NCI-H774 (cell line): Measurements from ENCODE around the gene RABL2B.

Experiments used
- DNase-seq: peaks from one replicate; lab custom pipeline; 2025; lab: John Stamatoyannopoulos, UW

Gene RABL2B

DNA sequence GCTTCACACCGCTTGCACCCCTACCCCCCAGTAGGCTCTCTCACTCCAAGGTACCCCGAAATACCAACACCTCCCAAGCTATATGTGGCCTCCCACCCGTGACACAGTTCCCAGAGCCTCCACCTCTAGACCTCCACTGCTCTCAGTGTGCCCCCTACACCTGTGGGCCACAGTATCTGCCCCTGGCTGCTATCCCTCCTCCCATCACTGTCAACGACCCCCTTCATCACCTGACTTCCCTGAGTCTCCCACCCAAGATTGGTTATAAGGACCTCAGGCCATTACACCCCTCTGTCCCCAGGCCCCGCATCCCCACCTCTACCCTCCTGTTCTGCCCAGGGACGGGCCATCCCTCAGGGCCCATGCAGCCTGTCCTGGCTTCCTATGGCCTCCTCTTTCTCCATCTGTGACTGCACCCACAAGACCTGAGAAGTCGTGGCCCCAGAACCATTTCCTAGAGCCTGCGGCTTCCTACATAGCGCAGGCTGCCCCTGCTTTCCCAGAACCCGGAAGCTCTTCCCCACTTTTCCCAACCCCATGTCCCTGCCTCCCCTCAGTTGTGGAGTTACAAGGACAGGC is 44.7 kb downstream of the RABL2B start:
- no peak for DNase-seq

DNA sequence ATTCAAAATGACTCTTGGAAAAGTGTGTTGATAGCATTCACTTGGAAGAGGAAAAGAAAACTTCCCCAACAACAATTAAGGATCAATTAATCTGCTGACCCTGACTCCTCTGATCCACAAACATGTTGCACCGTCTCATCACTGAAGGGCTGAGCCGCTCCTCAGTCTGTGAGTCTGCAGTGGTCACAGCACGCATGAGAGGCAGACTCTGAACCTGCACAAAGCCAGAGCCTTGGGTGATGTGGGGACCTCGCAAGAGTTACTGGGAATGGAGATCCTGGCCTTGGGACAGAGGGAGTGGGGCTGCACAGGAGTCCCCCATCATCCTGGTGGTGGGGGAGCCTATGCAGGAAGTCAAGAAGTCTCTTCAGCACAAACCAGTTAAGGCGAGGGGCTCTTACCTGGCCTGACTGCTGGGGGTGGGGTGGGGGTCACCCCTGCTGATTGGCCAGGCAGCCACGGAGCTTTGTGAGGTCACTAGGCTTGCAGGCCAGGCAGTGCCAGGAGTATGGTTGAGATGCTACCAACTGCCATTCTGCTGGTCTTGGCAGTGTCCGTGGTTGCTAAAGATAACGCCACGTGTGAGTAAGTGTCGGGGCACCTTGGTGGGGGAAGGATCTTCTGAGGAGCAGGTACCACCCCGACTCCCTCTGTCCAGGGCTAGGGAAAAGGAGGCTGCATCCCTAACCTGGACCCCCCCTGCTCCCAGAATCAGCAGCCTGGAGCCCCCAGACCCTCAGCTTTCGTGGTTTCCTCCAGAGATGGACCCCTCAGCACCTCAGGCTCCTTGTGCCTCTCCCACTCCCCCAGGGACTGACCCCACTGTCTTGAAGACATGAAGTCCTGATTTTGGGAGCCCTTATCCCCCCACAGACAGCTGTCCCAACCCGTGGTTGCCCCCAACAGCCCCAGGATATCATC is 45.4 kb downstream of the RABL2B start, which contains the start of gene ACR:
ACR (plus strand) TSS at position 477 of the 921 bp plus-strand sequence; CDS start at position 509, 32 bp downstream.
- DNase-seq: no peak

GRCh38 chr22:50735739-50736030 is 47.8 kb downstream of the RABL2B start:
- no peak for DNase-seq

DNA sequence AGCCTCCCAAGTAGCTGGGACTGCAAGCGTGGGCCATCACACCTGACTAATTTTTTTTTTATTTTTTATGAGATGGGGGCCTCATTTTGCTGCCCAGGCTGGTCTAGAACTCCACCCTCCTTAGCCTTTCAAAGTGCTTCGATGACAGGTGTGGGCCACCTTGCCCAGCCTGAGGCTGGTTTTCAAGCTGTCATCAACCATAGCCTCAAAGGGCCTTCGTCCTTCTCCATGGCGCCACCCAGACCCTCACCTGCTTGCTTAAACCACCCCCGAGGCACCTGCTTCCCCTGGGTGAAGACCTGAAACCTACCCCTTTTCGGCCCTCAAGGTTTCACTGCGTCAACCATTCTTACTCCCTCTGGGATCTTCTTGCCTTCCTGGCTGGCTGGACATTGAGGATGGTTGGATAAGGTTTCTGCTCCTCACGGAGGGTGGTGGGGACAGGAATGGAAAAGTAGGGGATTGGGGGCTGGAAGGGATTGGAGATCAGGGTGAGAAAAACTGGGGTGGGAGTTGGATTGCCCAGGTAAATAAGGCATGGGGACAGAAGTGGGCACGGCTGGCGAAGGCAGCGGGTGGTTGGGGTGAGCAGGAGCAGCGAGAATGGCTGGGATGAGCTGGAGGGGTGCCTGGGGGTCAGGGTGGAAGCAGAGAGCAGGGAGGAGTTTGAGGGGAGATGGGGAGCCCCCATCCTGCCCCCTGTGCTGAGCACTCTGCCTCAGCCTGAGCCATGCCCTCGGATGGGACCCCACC is 48.3 kb downstream of the RABL2B start:
- no peak for DNase-seq

DNA sequence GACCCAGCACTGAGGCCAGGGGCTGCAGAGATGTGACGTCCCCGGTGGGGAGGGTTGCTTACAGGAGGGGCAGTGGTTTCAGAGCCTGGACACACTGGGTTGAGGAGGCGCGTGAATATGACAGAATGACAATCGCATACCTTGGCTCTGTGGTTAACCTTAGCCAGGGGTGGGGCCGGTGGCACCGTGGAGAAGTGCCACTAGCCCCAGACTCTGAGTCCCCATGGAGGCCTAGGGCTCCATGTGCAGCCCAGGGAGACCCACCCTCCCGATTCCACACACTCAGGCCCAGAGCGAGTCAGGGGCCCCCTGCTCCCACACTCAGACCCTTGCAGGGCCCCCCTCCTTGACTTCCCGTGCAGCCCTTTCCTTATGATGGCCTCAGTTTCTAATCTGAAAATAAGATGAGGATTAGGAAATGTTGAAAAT is 49.1 kb downstream of the RABL2B start:
- DNase-seq: no peak

DNA sequence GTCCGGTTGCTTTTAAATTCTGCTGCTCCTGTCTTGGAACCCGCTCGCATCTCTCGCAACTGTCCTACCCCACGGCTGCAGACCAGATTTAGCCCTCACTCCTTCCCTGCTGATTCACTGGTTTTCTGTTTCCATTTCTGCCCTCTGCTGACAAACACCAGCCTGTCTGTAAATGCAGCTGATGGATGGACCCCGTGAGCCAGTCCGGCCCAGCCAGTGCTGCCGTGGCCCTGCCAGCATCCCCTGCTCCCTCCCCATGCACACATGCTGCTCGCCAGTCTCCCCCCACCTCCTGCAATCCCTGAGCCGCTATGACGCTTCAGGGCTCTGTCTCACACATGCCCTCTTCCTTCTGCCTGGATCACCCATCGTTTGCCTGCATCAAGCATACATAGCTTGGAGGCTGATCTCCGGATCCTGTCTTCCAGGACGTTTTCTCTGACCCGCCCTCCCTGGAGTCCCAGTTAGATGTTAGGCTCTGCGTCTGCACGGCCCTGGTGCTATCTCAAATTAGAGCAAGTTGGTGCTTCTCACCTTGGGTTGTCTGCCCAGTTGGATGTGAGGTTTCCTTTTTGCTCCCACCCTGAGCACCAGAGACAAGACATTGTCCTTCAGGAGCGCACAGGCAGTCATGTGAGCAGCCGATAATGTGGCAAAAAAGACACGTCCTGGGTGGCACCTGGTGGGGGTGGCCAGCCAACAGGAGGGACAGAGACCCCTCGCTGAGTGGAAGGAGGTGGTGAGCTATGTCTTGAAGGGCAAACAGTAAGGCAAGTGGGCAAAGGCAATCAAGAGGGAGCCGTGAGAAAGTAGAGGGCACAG is 49.7 kb downstream of the RABL2B start:
- no peak for DNase-seq

- DNase-seq: no peak
These were observed 50.8 kb downstream of the RABL2B start for GRCh38 chr22:50732681-50733080.

DNA sequence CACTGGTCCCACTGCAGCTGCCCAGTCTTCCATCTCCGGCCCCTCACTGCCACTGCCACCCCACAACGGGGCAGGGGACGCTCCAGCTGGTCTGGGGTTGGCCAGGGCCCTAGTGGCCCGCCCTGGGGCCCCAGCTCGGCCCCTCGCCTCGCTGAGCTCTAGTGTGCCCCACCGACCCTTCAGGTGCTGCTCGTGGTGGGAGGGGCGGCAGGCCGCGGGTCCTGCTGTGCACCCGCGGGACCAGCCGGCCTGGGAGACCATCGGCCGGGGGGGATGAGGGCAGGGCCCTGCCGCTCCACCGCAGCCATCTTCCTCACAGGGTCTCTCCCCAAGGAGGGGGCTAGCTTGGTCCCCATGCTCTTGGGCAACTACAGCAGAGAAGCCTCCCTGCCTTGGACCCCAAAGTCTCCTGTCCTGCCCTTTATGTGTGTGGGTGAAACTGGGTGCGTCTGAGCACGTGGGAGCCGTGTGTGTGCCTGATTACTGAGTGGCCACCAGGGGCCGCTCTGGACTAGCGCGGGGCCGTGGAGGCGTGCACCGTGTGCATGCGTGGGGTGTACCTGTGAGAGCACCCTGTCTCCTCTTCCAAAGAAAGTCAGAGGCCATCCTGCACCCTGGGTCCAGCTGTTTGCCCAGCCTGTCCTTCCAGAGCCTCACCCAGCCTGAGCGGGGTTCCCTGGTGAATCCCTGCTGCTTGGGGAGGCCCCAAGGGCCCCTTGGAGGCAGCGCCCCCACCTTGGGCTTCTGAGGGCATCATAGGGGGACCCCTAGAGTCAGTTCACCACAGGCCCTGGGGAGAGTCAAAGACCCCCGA is 51.4 kb downstream of the RABL2B start:
- DNase-seq: no peak

- no peak for DNase-seq
These were observed 52.3 kb downstream of the RABL2B start for GRCh38 chr22:50730941-50731661.

GRCh38 chr22:50730013-50730891 is 53.2 kb downstream of the RABL2B start:
- no peak for DNase-seq

- no peak for DNase-seq
These were observed 53.9 kb downstream of the RABL2B start for GRCh38 chr22:50729391-50730012.

GRCh38 chr22:50728523-50728931 is 54.9 kb downstream of the RABL2B start:
- no peak for DNase-seq

GRCh38 chr22:50727678-50728522 is 55.5 kb downstream of the RABL2B start:
- no peak for DNase-seq

- no peak for DNase-seq
These were observed 56.6 kb downstream of the RABL2B start for GRCh38 chr22:50726643-50727340.

DNA sequence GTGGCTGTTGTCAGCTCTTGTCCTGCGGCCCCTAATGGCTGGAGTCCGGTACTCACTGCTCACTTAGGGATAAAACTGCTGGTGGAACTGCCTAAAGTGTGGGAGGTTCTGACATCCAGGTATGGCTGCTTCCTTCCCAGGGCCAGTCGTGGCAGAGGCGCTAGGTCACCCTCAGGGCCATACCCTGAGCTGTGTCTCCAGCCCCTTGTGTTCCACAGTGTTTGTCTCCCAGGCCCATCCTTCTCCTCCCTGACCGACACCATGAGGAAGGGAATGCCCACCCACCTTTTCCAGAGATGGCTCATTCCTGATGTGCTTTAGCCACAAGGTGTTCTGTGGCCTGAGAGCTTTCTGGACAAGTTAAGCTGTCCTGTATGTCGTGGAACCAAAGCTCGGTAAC is 57.8 kb downstream of the RABL2B start:
- DNase-seq: no peak

- no peak for DNase-seq
These were observed 58.8 kb downstream of the RABL2B start for GRCh38 chr22:50724616-50725015.

DNA sequence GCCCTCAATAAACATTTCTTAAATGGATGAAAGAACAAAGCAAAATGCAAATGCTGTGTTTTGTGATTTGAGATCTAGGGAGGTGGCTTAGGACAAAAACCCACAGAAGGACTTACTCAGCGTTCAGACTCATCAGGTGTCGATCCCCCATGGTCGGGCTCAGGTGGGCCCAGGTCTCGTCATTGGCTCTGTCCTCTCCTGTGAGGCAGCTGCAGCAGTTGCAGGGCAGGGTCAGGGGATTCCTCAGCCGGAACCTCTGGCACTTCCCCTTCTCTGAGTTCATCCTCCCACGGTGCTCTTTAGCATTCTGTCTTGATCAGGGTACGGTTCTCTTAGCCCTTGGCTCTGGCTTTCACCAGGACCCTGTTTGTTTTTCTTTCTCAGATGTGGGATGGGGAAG is 59.4 kb downstream of the RABL2B start:
- no peak for DNase-seq
